ENCODE measurements around the gene EIF2S3.
A peak's percentile ranks its signal among the peaks of the same experiment; 100 is the strongest.
"Not testable (repeated sequence)": the region's sequence is repeated elsewhere in the genome, so short reads cannot be mapped to it uniquely, and the experiment has no call there.

The EIF2S3 gene

GRCh38 chrX:24023972-24024669 is 30.6 kb upstream of the EIF2S3 start:
- 0% methylated on average over 1 of the region's 19 CpGs; no CpG with 5 or more reads in 1 of the 2 experiments for WGBS, 2 experiments (ENCODE audit: insufficient coverage in 2 of 2)
- Histone ChIP-seq H3K4me1 (ENCODE audit: control insufficient read depth, insufficient read depth, low read length, poor library complexity, severe bottlenecking) (no peaks in the 10 kb centered on the region), H3K9me3 (ENCODE audit: control insufficient read depth, low read length) (no peaks in the 10 kb centered on the region), H3K27ac (ENCODE audit: low read depth, low read length, severe bottlenecking) (peak overlapping the region; percentile 84), H3K36me3 (ENCODE audit: control insufficient read depth, insufficient read depth, low read length) (peaks cover 6% of the 10 kb centered on the region), H3K4me3 (ENCODE audit: extremely low read depth, insufficient read depth, low read length, poor library complexity, severe bottlenecking) (peak overlapping the region; percentile 61)

- H3K9me3 ChIP-seq (ENCODE audit: control insufficient read depth, low read length): no peaks in the 10 kb centered on the region
- no peaks in the 10 kb centered on the region for H3K4me1 ChIP-seq (ENCODE audit: control insufficient read depth, insufficient read depth, low read length, poor library complexity, severe bottlenecking)
- peak overlapping the region; percentile 61 for H3K4me3 ChIP-seq (ENCODE audit: extremely low read depth, insufficient read depth, low read length, poor library complexity, severe bottlenecking)
- WGBS, 2 experiments (ENCODE audit: insufficient coverage in 2 of 2): 0% methylated on average over 17 to 25 of the region's 111 CpGs
- H3K27ac ChIP-seq (ENCODE audit: low read depth, low read length, severe bottlenecking): peak overlapping the region; percentile 98
- peaks cover 6% of the 10 kb centered on the region for H3K36me3 ChIP-seq (ENCODE audit: control insufficient read depth, insufficient read depth, low read length)
Observed at GRCh38 chrX:24024819-24025740, 29.7 kb upstream of the EIF2S3 start.

GRCh38 chrX:24025741-24026403 is 28.9 kb upstream of the EIF2S3 start:
- Histone ChIP-seq H3K27ac (ENCODE audit: low read depth, low read length, severe bottlenecking) (peak overlapping the region; percentile 98), H3K4me1 (ENCODE audit: control insufficient read depth, insufficient read depth, low read length, poor library complexity, severe bottlenecking) (no peaks in the 10 kb centered on the region), H3K9me3 (ENCODE audit: control insufficient read depth, low read length) (no peaks in the 10 kb centered on the region), H3K4me3 (ENCODE audit: extremely low read depth, insufficient read depth, low read length, poor library complexity, severe bottlenecking) (peak overlapping the region; percentile 42), H3K36me3 (ENCODE audit: control insufficient read depth, insufficient read depth, low read length) (peaks cover 6% of the 10 kb centered on the region)
- 10% methylated on average over 9 of the region's 46 CpGs; no CpG with 5 or more reads in 1 of the 2 experiments for WGBS, 2 experiments (ENCODE audit: insufficient coverage in 2 of 2)

- no CpG with 5 or more reads among the region's 13 CpGs for whole genome bisulfite sequencing, 2 experiments (ENCODE audit: insufficient coverage in 2 of 2)
- H3K4me1 ChIP-seq (ENCODE audit: control insufficient read depth, insufficient read depth, low read length, poor library complexity, severe bottlenecking): no peaks in the 10 kb centered on the region
- no peaks in the 10 kb centered on the region for H3K9me3 ChIP-seq (ENCODE audit: control insufficient read depth, low read length)
- H3K4me3 ChIP-seq (ENCODE audit: extremely low read depth, insufficient read depth, low read length, poor library complexity, severe bottlenecking): peak overlapping the region; percentile 42
- peak overlapping the region; percentile 98 for H3K27ac ChIP-seq (ENCODE audit: low read depth, low read length, severe bottlenecking)
- peaks cover 6% of the 10 kb centered on the region for H3K36me3 ChIP-seq (ENCODE audit: control insufficient read depth, insufficient read depth, low read length)
Observed at GRCh38 chrX:24026432-24026831, 28.3 kb upstream of the EIF2S3 start.

GRCh38 chrX:24027086-24027485 is 27.7 kb upstream of the EIF2S3 start, which contains the start of gene KLHL15:
KLHL15 (minus strand) TSS chrX:24027186; CDS start chrX:24006693, 20,493 bp downstream.
- peak within 1 kb of the TSS; percentile 98 for H3K27ac ChIP-seq (ENCODE audit: low read depth, low read length, severe bottlenecking)
- 92 to 100% methylated on average over 2 of the region's 7 CpGs for WGBS, 2 experiments (ENCODE audit: insufficient coverage in 2 of 2)

GRCh38 chrX:24027985-24028384 is 26.8 kb upstream of the EIF2S3 start:
- Histone ChIP-seq H3K27ac (ENCODE audit: low read depth, low read length, severe bottlenecking) (no peak overlapping the region), H3K4me3 (ENCODE audit: extremely low read depth, insufficient read depth, low read length, poor library complexity, severe bottlenecking) (no peak overlapping the region), H3K36me3 (ENCODE audit: control insufficient read depth, insufficient read depth, low read length) (no peaks in the 10 kb centered on the region), H3K4me1 (ENCODE audit: control insufficient read depth, insufficient read depth, low read length, poor library complexity, severe bottlenecking) (no peaks in the 10 kb centered on the region), H3K9me3 (ENCODE audit: control insufficient read depth, low read length) (no peaks in the 10 kb centered on the region)
- no CpG with 5 or more reads among the region's 6 CpGs for WGBS, 2 experiments (ENCODE audit: insufficient coverage in 2 of 2)

More at GRCh38 chrX:24027086-24027485, 27.7 kb upstream of the EIF2S3 start, which contains the start of gene KLHL15:
- peak within 1 kb of the TSS; percentile 42 for H3K4me3 ChIP-seq (ENCODE audit: extremely low read depth, insufficient read depth, low read length, poor library complexity, severe bottlenecking)
- H3K9me3 ChIP-seq (ENCODE audit: control insufficient read depth, low read length): no peaks in the 10 kb centered on the region
- peaks cover 6% of the 10 kb centered on the region for H3K36me3 ChIP-seq (ENCODE audit: control insufficient read depth, insufficient read depth, low read length)
- no peaks in the 10 kb centered on the region for H3K4me1 ChIP-seq (ENCODE audit: control insufficient read depth, insufficient read depth, low read length, poor library complexity, severe bottlenecking)

GRCh38 chrX:24030597-24030996 is 24.2 kb upstream of the EIF2S3 start:
- no peaks in the 10 kb centered on the region for H3K36me3 ChIP-seq (ENCODE audit: control insufficient read depth, insufficient read depth, low read length)
- H3K9me3 ChIP-seq (ENCODE audit: control insufficient read depth, low read length): no peaks in the 10 kb centered on the region
- no peak overlapping the region for H3K4me3 ChIP-seq (ENCODE audit: extremely low read depth, insufficient read depth, low read length, poor library complexity, severe bottlenecking)
- H3K4me1 ChIP-seq (ENCODE audit: control insufficient read depth, insufficient read depth, low read length, poor library complexity, severe bottlenecking): no peaks in the 10 kb centered on the region
- WGBS, 2 experiments (ENCODE audit: insufficient coverage in 2 of 2): 100% methylated on average over 2 of the region's 5 CpGs; no CpG with 5 or more reads in 1 of the 2 experiments
- no peak overlapping the region for H3K27ac ChIP-seq (ENCODE audit: low read depth, low read length, severe bottlenecking)

- Histone ChIP-seq H3K4me1 (ENCODE audit: control insufficient read depth, insufficient read depth, low read length, poor library complexity, severe bottlenecking) (no peaks in the 10 kb centered on the region), H3K36me3 (ENCODE audit: control insufficient read depth, insufficient read depth, low read length) (no peaks in the 10 kb centered on the region), H3K27ac (ENCODE audit: low read depth, low read length, severe bottlenecking) (no peak overlapping the region), H3K4me3 (ENCODE audit: extremely low read depth, insufficient read depth, low read length, poor library complexity, severe bottlenecking) (no peak overlapping the region), H3K9me3 (ENCODE audit: control insufficient read depth, low read length) (no peaks in the 10 kb centered on the region)
- WGBS, 2 experiments (ENCODE audit: insufficient coverage in 2 of 2): no CpG with 5 or more reads among the region's 5 CpGs
Observed at GRCh38 chrX:24034485-24034884, 20.3 kb upstream of the EIF2S3 start.

- Histone ChIP-seq H3K4me3 (ENCODE audit: extremely low read depth, insufficient read depth, low read length, poor library complexity, severe bottlenecking) (no peak overlapping the region), H3K36me3 (ENCODE audit: control insufficient read depth, insufficient read depth, low read length) (no peaks in the 10 kb centered on the region), H3K9me3 (ENCODE audit: control insufficient read depth, low read length) (no peaks in the 10 kb centered on the region), H3K4me1 (ENCODE audit: control insufficient read depth, insufficient read depth, low read length, poor library complexity, severe bottlenecking) (no peaks in the 10 kb centered on the region), H3K27ac (ENCODE audit: low read depth, low read length, severe bottlenecking) (no peak overlapping the region)
- WGBS, 2 experiments (ENCODE audit: insufficient coverage in 2 of 2): 86 to 100% methylated on average over 2 of the region's 4 CpGs
Observed at GRCh38 chrX:24037729-24038128, 17.0 kb upstream of the EIF2S3 start.

- H3K9me3 ChIP-seq (ENCODE audit: control insufficient read depth, low read length); H3K4me3 ChIP-seq (ENCODE audit: extremely low read depth, insufficient read depth, low read length, poor library complexity, severe bottlenecking); H3K36me3 ChIP-seq (ENCODE audit: control insufficient read depth, insufficient read depth, low read length); H3K4me1 ChIP-seq (ENCODE audit: control insufficient read depth, insufficient read depth, low read length, poor library complexity, severe bottlenecking); H3K27ac ChIP-seq (ENCODE audit: low read depth, low read length, severe bottlenecking): not testable (repeated sequence)
Observed at GRCh38 chrX:24046060-24046459, 8.7 kb upstream of the EIF2S3 start.

Data from mesodermal cell (in vitro differentiated cells).